ENCODE data around the gene MYRF.

MYRF gene

GRCh38 chr11:61775606-61776554 lies 23.4 kb downstream of the MYRF start:
- no peak for FAIRE-seq

GRCh38 chr11:61776561-61777075 lies 24.2 kb downstream of the MYRF start:
- DNase-seq (ENCODE audit: low spot score) (peak; percentile 20), FAIRE-seq (no peak)

More at GRCh38 chr11:61775606-61776554, 23.4 kb downstream of the MYRF start:
- no peak for DNase-seq (ENCODE audit: low spot score)

GRCh38 chr11:61777234-61778090 lies 25.0 kb downstream of the MYRF start:
- FAIRE-seq (no peak), DNase-seq (ENCODE audit: low spot score) (no peak)

GRCh38 chr11:61778357-61778886 lies 26.0 kb downstream of the MYRF start:
- FAIRE-seq (no peak), DNase-seq (ENCODE audit: low spot score) (no peak)

GRCh38 chr11:61778920-61779650 lies 26.6 kb downstream of the MYRF start:
- DNase-seq (ENCODE audit: low spot score) (no peak), FAIRE-seq (no peak)

- FAIRE-seq (no peak), DNase-seq (ENCODE audit: low spot score) (no peak)
These were observed 27.5 kb downstream of the MYRF start for GRCh38 chr11:61779666-61780525.

- FAIRE-seq (no peak), DNase-seq (ENCODE audit: low spot score) (no peak)
These were observed 28.2 kb downstream of the MYRF start for GRCh38 chr11:61780581-61781162.

GRCh38 chr11:61781585-61781984 lies 29.1 kb downstream of the MYRF start:
- DNase-seq (ENCODE audit: low spot score) (no peak), FAIRE-seq (no peak)

- DNase-seq (ENCODE audit: low spot score), result no peak
- FAIRE-seq, result no peak
These were observed 29.9 kb downstream of the MYRF start for GRCh38 chr11:61782299-61782698.

GRCh38 chr11:61782841-61783240 lies 30.4 kb downstream of the MYRF start:
- FAIRE-seq (no peak), DNase-seq (ENCODE audit: low spot score) (no peak)

GRCh38 chr11:61783717-61784505 lies 31.5 kb downstream of the MYRF start:
- FAIRE-seq, result no peak
- peak; percentile 30 for DNase-seq (ENCODE audit: low spot score)

GRCh38 chr11:61784506-61784805 lies 32.0 kb downstream of the MYRF start:
- DNase-seq (ENCODE audit: low spot score) (no peak), FAIRE-seq (no peak)

- FAIRE-seq (no peak), DNase-seq (ENCODE audit: low spot score) (peak; percentile 53)
These were observed 33.5 kb downstream of the MYRF start for GRCh38 chr11:61785837-61786402.

GRCh38 chr11:61787928-61788491 lies 35.6 kb downstream of the MYRF start:
- FAIRE-seq (no peak), DNase-seq (ENCODE audit: low spot score) (peak; percentile 13)

GRCh38 chr11:61791737-61792309 lies 39.4 kb downstream of the MYRF start:
- DNase-seq (ENCODE audit: low spot score) (peak; percentile 70), FAIRE-seq (no peak)

GRCh38 chr11:61792310-61793082 lies 40.1 kb downstream of the MYRF start, which contains the start of the genes FEN1 and TMEM258:
Gene FEN1 (plus strand): TSS chr11:61792911. CDS start chr11:61795362, 2,451 bp downstream.
Gene TMEM258 (minus strand): TSS chr11:61792599. CDS start chr11:61792558, 41 bp downstream.
- FAIRE-seq, result no peak
- DNase-seq (ENCODE audit: low spot score), result peak; percentile 78

Data from RCC 7860 (cell line).